ENCODE results near the gene SLC35C1.

GRCh38 chr11:45769960-45770359, 35.0 kb upstream of the SLC35C1 start:
- no peak for TF ChIP-seq CTCF (conservative IDR thresholded peaks at IDR 0.05; ENCODE audit: low read length)
- no peak for TF ChIP-seq EZH2phosphoT487 (IDR thresholded peaks at IDR 0.05; ENCODE audit: borderline replicate concordance)

All from Loucy (cell line).